Measurements from ENCODE around the gene GJD2.

Gene GJD2

DNA sequence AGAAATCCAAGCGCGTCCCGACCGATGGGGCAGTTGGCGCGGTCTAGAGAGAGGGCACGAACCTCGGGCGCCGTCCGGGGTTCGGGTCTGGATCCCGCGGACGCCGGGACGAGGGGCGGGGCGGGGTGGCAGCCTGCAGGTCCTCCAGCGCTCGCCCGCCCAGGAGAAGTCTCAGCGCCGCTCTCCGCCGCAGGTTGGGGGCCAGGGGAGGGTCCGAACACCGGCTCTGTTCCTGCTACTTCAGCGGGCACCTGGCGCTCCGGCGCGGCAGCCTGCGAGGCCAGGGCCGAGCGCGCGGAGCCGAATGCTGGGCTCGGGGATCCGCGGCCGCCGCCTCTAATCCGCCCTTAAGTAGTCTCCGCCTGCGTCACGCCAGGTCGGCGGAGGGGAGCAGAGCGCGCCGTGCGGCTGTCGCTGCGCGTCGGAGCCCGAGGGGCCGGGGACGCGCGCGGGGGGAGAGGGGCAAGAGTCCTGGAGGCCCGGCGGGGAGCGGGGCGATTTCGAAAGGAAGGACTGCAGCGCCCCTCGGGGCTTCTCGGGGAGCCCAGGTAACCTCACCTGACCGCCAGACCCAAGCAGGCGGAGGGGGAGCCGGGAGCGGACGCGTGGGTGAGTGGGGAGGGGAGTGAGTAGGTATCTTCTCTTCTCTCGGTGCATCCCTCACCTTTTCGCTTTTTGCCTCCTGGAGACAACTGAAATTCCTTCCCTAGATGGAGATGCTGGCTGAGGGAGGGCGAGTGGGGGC, at the start of gene GJD2:
Gene GJD2 (minus strand): TSS at position 325 of the 745 bp plus-strand sequence. CDS start 510 bp downstream, outside the sequence.
- in situ Hi-C loops (cut with HindIII; ENCODE audit: low sequenced_read_pairs), result no loop called here

DNA sequence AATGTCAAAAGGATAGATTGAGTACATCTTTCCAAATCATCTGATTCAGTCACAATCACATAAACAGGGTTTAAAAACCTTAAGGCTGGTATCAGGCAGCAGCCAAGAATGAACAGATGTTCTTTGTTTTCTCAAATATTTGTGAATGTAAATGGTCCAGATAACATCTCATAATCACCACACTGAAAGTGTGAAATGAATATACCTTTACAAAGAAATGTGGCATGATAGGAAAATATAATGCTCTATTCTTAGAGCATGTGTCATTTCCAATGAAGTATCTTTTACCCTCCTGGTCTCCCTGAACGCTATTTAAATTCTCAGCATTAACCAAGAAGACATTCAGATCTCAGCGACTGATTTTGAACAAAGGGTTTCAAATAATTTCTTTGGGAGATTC, 49.3 kb upstream of the GJD2 start:
- in situ Hi-C loops (cut with HindIII; ENCODE audit: low sequenced_read_pairs), result no loop called here

DNA sequence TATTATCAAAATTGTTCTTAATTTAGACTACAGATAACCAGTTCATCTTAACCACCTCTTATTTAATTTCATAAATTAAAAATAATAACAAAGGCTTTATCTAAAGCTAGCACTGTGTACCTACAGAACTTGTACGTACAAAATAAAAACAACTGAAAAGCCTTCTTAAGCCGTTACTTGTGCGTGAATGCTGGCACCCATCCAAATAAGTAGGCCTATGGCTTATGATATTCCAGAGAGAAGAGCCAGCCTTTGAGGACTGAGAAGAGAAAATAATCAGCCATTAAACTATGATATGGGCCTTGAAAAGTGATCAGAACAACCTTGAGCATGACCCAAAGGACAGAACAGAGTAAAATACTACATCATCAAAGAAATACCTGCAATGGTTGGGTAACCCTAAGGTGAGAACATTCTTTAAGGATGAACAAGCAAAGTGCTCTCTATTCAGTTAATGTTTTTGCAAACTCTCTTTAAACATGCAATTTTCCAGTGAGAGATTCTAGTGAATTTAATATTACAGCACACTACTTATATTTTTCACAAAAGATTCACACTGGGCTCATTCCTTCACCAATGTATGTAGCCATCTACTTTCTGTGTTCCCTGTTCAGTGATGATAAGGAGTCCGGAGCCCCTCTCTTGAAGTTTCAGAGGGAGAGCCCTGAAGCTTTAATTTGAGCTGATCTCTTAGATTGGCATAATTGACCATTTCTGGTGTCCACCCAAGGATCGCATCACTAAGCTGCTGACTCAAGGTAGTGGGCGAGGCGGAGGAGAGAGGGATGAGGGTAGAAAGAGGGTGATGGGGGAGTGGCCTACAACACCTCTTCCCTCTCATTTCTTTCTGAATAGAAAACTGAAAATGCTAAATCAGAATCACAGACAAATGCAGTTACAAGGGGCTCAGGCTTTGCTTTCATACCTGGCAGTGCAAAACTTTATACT, 48.3 kb upstream of the GJD2 start:
- in situ Hi-C loops (cut with HindIII; ENCODE audit: low sequenced_read_pairs), result no loop called here

DNA sequence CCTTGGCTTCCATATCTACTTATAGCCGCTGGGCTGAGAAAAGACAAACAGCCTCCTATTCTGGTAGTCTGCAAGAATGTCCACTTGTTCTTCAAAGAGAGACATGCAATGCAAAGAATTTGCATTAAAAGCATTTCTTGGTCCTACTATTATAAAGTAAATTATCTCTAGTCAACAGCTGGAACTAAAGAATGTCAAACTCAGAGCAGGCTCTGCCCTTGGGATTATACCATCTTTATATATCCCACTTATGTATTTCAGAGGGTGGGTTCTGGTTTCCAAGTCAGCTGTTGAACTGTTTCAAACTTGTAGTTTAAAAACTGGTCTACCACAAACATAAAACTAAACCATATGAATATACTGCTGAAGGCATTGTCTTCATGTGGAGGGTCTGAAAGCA, 47.6 kb upstream of the GJD2 start:
- in situ Hi-C loops (cut with HindIII; ENCODE audit: low sequenced_read_pairs), result no loop called here

DNA sequence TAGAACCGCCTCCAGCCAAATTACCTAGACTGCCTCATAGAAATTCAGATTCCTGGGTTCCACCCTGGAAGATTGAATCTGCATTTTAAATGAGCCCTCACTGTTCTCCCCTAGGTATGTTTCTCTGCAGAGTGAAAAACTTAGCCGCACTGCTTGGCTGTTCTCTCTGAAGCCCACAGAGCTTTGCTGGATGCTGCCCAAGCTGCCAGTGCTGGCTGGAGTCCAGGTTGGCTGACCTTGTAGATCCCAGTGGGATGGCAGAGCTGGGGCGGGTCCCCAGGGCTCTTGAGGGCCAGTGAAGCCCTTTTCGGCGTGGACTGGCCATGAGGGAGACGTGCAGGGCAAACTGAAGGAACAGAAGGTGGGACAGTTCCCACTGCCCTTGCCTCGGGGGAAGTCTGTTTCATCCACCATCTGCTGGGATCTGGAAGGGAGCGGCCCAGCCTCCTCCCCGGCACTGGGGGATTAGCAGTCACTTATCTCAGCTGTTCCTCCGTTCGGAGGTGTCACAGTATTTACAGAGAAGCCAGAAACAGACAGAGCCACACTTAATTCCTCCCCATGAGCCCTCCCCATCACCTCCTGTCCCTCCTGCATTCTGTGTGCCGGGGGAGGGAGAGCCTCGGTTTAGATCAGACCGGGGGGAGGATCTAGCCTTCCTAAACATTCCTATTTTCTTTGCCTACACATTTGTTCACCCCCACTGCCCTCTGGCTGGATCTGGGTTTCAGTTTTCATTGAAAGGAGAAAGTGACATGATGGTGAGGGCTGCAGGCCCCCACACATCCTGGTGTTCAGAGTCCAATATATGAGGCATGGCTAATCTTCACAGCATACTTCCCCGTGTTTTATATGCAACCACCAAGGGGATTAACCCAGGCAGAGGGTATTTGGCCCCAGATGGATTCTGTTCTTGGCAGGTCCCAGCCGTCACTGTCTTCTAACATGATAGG, 44.6 kb upstream of the GJD2 start:
- in situ Hi-C loops (cut with HindIII; ENCODE audit: low sequenced_read_pairs), result no loop called here

DNA sequence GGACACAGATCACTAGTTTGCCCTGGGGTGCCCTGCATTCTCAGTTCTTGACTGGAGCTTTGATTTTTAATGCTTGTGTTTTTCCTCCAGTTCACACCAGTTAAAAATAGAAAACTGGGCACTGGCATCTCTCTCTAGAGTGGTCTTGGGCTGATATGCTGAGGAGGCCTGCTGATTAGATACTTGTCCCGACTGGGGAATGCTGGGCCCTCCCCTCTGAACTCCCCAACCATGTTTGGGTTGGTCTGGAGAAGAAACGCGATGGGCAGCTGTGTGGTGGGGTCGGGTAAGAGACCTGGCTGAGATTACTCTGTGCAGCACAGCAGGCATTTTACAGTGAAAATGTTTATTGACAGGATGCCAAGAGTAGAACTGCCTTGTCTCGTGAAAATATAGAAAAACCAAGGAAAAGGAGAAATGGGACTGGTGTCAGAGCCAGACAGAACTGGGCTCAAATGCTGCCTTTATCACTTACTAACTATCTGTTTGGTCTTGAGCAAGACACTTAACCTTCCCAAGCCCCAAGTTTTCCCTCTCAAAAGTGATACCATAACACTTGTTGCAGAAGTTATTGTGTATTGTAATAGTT, 42.1 kb upstream of the GJD2 start:
- in situ Hi-C loops (cut with HindIII; ENCODE audit: low sequenced_read_pairs), result no loop called here

DNA sequence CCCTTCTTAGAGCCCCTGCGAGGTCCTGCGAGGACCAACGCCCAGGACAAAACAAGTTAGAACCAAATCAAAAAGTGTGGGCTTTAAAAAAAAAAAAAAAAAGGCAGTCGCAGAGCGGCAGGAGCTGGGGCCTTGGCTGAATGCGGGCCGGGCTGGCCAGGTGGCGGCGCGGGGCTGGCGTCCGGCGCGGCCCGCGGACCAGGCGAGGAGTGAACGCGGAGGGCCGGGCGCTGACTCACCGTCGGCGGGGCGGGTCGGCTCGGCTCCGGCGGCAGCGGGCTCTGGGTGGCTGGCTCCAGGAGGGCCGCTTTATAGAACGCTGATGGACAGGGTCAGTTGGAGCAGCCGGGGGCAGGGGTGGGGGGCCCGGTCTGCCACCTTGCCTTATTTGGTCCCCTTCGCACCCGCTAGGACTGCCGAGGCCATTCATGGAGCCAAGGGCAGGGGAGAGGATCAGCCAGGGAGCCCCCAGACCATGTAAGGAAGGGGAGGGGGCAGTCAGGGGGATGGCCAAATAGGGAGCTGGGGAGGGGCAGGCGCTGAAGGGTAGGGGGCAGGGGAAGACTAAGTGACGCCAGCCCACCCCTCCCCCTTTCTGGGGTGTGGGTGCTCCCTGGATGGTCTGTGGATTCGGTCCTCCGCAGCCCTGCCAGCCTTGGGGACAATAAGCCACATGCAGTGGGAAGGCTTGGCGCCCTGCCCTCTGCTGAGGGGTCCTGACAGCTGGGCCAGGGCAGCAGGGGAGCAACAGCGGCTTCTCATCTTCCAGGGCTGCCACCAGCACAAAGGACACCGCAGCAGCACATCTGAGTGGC, 40.7 kb upstream of the GJD2 start, which contains the start of gene ACTC1:
Gene ACTC1 (minus strand): TSS at position 283 of the 815 bp plus-strand sequence. CDS start 741 bp downstream, outside the sequence.
- in situ Hi-C loops (cut with HindIII; ENCODE audit: low sequenced_read_pairs), result no loop called here

DNA sequence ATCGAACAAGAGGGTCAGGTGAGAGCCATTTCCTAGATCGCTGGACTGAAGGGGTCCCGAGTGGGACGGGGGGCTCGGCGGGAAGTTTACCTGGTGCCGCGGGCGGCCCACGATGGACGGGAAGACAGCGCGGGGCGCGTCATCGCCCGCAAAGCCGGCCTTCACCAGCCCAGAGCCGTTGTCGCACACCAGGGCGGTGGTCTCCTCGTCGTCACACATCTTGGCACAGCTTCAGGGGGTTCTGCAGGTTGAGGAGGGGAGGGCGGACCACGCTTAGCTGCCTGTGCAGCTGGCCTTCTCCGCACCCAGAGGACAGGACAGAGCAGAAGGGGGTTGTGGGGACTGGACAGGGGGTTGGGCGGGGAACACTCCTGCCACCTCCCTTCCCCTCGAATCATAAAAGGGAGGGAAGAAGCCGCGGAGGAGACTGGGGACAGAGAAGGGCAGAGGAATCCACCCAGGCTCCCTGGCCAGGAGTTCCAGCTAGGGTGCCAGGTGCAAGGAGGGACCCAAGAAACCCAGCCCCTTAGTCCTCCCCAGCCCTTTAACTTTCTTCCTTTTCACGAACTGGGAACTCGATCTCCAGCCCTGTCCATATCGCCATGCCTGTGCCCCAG, 39.9 kb upstream of the GJD2 start:
- in situ Hi-C loops (cut with HindIII; ENCODE audit: low sequenced_read_pairs), result no loop called here

DNA sequence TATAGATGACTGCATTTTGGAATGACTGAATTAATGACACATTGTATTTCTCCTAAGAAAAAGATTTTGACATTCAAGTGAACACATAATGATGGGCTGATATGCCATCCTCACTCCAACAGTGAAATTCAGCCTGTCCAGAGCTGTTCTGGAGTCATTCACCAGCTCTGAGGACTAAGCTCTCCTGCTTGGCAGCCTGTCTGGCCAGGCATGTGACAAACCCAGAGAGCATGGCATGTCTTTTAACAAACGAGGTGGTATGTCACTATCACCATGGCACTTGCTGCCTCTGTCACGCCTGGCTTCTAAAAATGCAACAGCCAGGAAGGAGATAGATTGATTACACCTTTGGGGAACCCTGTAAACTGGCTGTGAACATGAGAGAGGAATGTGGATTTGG, 39.1 kb upstream of the GJD2 start:
- in situ Hi-C loops (cut with HindIII; ENCODE audit: low sequenced_read_pairs), result no loop called here

DNA sequence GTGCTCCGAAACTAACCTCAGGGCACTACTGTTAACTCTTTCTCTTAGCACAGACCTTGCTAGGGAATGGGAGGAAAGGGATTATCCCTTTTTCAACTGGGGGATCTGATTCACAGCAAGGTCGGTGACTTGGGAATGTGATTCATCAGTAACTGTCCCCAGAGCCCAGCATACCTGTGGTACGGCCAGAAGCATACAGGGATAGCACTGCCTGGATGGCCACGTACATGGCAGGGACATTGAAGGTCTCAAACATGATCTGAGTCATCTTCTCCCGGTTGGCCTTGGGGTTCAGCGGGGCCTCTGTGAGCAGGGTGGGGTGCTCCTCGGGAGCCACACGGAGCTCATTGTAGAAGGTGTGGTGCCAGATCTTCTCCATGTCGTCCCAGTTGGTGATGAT, 38.3 kb upstream of the GJD2 start:
- in situ Hi-C loops (cut with HindIII; ENCODE audit: low sequenced_read_pairs), result no loop called here

DNA sequence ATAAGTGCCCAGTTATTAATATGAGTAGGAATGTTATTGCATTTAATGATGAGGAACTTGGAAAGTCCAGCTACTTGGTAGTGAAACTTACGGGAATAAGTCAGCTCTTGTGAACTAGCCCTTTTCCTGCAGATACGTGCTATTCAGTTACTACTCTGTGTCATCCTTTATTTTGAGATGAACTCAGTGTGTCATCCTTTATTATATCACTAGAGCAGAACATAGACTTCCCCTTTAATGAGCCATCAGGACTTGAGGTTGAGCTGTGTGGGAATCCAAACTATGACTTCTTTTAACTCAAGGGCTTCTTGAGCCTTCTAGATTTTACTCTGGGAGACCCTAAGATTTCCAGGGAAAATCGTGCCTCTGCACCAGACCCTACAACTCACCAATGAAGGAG, 36.9 kb upstream of the GJD2 start:
- in situ Hi-C loops (cut with HindIII; ENCODE audit: low sequenced_read_pairs), result no loop called here

DNA sequence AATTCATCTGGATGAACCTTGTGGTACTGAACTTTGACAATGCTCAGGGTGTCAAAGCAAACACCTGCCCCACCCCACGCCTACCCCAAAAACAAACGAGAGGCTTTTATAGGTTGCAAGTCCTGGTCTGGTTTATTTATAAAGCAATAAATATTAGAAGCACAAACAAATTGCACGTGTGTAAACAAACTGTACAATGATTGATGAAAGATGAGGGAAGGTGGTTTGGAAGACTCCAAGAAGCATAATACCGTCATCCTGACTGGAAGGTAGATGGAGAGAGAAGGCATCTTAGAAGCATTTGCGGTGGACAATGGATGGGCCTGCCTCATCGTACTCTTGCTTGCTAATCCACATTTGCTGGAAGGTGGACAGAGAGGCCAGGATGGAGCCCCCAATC, 35.3 kb upstream of the GJD2 start:
- in situ Hi-C loops (cut with HindIII; ENCODE audit: low sequenced_read_pairs), result no loop called here

DNA sequence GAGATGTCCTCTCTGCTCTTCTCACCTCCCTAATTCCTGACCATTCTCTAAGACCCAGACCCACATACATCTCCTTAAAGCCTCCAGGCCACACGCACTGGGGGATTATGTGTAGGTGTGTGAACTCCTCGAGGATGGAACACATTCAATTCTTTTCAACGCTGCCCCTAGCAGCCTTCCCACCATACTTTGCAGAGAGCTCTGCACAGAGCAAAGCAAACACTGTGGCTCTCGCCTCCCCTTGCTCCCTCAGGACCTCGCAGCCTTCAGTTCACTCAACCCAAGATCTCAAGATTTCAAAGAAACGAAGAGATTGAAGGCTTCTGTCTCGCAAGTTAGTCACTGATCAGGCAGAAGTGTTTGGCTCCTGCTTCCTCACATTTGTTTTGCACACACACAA, 34.5 kb upstream of the GJD2 start:
- in situ Hi-C loops (cut with HindIII; ENCODE audit: low sequenced_read_pairs), result no loop called here

DNA sequence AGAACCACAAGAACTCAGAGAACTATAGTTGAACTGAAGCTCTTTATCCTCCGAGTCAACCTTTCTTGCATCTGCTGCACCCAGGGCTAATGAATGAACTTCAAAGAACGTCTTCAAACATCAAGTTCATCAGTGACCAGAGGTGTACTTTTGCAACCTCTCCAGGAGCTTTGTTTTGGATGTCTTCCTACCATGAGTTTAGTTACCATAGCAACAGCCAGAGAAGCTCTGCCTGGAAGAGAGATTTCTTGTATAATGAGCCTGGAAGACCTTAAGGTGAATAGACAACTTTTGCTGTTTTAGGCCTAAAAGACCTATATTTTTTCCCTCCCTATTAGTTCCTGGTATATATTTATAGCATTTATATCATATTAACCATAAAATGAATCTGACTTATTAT, 31.4 kb upstream of the GJD2 start:
- in situ Hi-C loops (cut with HindIII; ENCODE audit: low sequenced_read_pairs), result no loop called here

DNA sequence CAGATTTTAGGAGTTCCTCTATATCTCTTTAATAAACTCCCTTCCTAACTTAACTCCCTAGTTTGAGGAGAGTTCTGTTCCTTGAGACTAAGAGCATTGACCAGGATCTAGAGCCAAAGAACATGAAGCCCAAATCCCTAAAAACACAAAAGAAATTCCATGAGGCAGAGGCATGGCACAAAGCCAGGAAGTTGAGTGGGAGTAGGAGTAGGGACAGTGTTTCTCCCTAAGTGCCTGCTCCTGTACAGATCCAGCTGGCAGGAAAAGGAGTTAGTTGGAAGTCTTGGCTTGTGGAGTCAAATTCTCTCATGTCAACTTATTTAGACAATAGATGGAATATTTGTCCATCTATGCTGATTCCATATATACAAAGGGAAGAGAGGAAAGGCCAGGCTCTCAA, 29.2 kb upstream of the GJD2 start:
- in situ Hi-C loops (cut with HindIII; ENCODE audit: low sequenced_read_pairs), result no loop called here

DNA sequence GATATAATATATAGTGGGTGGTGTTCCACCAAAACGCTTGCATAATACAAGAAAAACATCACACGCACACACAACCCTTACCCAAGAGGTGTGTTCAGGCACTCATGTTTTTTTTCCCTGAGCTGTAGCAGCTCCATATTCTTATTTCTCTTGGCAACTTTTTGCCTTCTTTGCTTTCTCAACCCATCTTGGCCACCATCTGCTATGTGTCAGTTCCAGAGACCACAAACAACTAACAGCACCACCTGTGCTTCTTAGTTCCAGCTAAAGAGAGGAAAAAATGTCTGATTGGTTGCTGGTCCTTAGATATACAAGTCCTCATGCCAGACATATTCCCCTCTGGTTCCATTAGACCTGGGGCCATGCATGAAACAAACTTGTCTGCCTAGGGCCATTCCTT, 28.6 kb upstream of the GJD2 start:
- in situ Hi-C loops (cut with HindIII; ENCODE audit: low sequenced_read_pairs), result no loop called here

DNA sequence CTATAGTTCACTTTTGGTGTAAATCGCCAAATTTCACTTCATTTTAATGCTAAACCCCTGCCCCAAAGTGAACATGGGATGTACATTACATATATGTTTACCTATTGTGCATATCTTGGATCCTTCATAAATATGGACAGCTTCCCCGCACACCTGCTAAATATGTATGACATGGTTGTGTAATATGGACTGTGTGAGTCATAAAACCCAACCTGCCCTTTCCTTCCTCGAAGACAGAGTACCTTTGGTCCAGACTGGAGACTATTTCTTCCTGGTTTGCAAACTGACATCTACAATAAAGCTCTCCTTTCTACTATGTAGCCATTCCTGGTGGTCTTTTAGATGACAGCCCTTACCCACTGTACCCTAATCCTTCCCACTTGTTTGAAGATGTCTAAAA, 28.1 kb upstream of the GJD2 start:
- in situ Hi-C loops (cut with HindIII; ENCODE audit: low sequenced_read_pairs), result no loop called here

DNA sequence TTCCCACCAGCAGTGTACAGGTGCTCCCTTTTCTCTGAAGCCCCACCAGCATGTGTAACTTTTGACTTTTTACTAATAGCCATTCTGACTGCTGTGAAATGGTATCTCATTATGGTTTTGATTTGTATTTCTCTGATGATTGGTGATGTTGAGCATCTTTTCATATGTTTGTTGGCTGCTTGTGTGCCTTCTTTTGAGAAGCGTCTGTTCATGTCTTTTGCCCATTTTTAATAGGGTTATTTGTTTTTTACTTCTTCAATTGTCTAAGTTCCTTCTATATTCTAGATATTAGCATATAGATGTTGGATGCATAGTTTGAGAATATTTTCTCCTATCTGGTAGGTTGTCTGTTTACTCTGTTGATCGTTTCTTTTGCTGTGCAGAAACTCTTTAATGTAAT, 25.9 kb upstream of the GJD2 start:
- in situ Hi-C loops (cut with HindIII; ENCODE audit: low sequenced_read_pairs), result no loop called here

DNA sequence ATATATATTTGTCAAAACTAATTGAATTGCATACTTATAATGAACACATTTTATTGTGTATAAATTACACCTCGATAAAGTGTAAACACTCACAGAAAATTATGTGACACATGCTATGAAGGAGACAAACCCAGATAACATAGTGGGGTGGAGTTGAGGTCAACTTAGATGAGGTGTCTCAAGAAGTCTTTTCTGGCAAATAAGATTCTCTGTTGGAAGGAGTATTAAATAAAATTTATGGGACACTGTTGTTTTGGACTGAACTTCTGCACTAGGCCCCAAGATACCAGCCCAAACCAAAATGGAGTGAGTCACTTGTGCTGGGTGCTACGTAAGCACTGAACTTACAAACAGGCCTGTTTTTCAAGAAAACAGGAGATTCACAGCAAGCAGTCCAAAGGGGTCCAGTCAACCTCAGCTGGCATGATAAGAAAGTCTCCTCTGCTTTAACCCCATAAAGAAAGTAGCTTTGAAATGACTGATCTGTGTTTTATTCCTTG, 21.9 kb upstream of the GJD2 start:
- in situ Hi-C loops (cut with HindIII; ENCODE audit: low sequenced_read_pairs), result no loop called here
